Upper lobe of left lung (tissue), 4 donors: ENCODE measurements around the gene CCDC160.

Experiments used
- EP300 ChIP-seq, 4 donors: sonication (generic); formaldehyde crosslinking; IDR thresholded peaks; one replicate each; pipeline ENCODE4 v1.5.1; 2017; ENCODE audit warnings: antibody characterized with exemption in 4 of 4, control low read depth in 2 of 4
- POLR2A ChIP-seq, 4 donors: fragments of 450-650 bp; IDR thresholded peaks; one replicate each; pipeline ENCODE4 v1.5.1; 2016 to 2017; ENCODE audit warnings: antibody characterized with exemption in 4 of 4, mild to moderate bottlenecking in 2 of 4
- TF ChIP-seq, protein P1 (sequence below), 6 experiments: fragments of 450-650 bp in 4 of 6; fragments of 200-600 bp in 2 of 6; sonication (generic) in 2 of 6; IDR thresholded peaks; one replicate each; pipeline ENCODE4 v1.5.1; 2016 to 2019; ENCODE audit warnings: antibody characterized with exemption in 6 of 6

DNA sequence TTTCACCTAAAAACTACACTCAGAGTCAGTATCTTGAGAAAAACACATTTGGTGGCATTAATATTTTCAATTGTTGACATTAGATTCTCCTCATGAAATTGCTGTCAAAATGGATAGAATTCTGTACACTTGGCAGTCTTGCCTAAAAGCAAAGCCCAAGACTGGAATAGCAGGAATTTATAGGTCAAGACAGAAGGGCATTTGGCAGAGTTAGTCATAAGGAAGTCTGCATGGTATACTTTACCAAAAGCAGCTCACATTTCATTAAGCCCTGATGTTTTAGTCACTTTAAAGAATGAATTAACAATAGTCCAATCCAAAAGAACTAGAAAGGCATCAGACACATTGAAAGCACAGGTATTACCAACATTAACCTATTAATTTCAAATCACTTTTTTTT lies 7.1 kb downstream of the CCDC160 start:
- TF ChIP-seq, protein P1, sequence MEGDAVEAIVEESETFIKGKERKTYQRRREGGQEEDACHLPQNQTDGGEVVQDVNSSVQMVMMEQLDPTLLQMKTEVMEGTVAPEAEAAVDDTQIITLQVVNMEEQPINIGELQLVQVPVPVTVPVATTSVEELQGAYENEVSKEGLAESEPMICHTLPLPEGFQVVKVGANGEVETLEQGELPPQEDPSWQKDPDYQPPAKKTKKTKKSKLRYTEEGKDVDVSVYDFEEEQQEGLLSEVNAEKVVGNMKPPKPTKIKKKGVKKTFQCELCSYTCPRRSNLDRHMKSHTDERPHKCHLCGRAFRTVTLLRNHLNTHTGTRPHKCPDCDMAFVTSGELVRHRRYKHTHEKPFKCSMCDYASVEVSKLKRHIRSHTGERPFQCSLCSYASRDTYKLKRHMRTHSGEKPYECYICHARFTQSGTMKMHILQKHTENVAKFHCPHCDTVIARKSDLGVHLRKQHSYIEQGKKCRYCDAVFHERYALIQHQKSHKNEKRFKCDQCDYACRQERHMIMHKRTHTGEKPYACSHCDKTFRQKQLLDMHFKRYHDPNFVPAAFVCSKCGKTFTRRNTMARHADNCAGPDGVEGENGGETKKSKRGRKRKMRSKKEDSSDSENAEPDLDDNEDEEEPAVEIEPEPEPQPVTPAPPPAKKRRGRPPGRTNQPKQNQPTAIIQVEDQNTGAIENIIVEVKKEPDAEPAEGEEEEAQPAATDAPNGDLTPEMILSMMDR (IDR thresholded peaks at IDR 0.05): no peak
- TF ChIP-seq POLR2A (IDR thresholded peaks at IDR 0.05) (no peak), EP300 (IDR thresholded peaks at IDR 0.05) (no peak)
